Epithelial cell of proximal tubule (primary cell): ENCODE measurements around the gene TNFRSF14. TPM values are rescaled to one million over a fixed set of nuclear protein-coding genes. Genes with fewer than 3 reads are reported as not detected.

Experiments used
- DNase-seq: peaks from one replicate; pipeline ENCODE4 v3.0.0-alpha.2; 2011; ENCODE audit warnings: low read depth
- H3K4me3 ChIP-seq: 2 replicates; pipeline ENCODE4 v1.5.1; 2011; ENCODE audit warnings: low read depth, mild to moderate bottlenecking, low read length
- CTCF ChIP-seq: conservative IDR thresholded peaks from 2 replicates; pipeline ENCODE4 v1.5.1; 2012; ENCODE audit warnings: low read depth, mild to moderate bottlenecking, low read length
- total RNA-seq: library from RNA; depleted of rRNA; stranded (reverse); fragments of >200 nt; gene quantifications from 2 replicates; pipeline ENCODE4 v1.2.3, GENCODE V29; 2015

TNFRSF14 gene
- total RNA-seq, 1 donor from 2014 or later: 5.8 TPM

DNA sequence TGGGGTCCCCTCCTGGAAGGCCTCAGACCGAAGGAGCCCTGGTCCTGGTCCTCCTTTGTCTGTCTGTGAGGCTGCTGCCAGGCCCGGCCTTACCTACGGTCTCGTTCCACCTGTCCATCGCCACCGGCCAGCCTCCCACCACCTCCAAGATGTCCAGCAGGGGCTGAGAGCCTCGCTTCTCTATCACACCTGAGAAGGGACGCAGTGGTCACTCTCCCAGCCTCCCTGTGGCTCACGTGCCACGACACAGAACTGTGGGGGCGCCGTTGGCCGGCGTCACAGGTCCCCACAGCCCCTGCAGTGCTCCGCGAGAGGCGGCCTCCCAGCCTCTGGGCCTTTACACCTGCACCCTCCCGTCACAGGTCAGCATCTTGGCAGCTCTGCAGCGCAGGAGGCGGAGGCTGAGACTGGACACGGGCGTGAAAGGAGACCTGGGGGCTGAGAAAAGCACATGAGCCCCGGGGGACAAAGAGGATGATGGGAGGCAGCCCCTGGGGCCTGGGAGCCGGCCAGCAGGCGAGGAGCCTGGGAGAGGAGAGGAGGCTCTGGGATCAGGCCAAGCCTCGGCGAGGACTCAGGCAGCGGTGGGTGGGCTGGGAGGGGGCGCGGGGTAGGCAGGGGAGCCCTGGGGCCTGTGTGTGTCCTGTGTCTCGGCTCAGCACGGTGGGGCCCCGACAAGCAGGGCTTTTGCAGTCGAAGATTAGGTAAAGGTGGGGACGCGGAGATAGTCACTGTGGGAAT lies 50.9 kb downstream of the TNFRSF14 start:
- no peak for TF ChIP-seq CTCF
- no peak overlapping the region for H3K4me3 ChIP-seq
- DNase-seq: no peak

DNA sequence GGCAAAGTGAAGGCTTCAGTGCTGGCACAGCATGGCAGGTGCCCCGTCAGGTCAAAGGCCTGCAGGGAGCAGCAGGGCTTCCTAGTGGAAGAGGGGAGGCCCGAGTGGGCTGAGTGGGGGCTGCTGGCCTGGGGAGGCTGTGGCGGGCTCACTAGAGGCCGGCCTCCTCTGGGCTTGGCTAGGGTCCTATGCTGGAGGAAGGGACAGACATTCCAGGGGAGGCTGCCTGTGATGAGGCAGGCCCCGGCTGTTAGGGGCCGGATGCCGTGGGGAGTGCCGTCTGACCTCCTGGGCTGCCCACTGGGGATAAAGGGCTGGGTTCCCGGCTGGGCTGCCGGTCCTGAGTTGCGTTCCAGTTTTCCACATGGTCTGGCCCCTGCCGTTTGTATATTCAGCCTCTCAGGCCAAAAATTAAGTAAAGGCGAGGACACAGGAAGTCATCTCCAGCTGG lies 51.5 kb downstream of the TNFRSF14 start:
- no peak overlapping the region for H3K4me3 ChIP-seq
- DNase-seq: no peak
- no peak for TF ChIP-seq CTCF

GRCh38 chr1:2609319-2610035 lies 53.3 kb downstream of the TNFRSF14 start:
- no peak for DNase-seq
- H3K4me3 ChIP-seq: no peak overlapping the region
- no peak for TF ChIP-seq CTCF

- peak overlapping the region; percentile 36 for H3K4me3 ChIP-seq
- no peak for DNase-seq
- no peak for TF ChIP-seq CTCF
Measured at GRCh38 chr1:2610036-2610959, 54.1 kb downstream of the TNFRSF14 start.

DNA sequence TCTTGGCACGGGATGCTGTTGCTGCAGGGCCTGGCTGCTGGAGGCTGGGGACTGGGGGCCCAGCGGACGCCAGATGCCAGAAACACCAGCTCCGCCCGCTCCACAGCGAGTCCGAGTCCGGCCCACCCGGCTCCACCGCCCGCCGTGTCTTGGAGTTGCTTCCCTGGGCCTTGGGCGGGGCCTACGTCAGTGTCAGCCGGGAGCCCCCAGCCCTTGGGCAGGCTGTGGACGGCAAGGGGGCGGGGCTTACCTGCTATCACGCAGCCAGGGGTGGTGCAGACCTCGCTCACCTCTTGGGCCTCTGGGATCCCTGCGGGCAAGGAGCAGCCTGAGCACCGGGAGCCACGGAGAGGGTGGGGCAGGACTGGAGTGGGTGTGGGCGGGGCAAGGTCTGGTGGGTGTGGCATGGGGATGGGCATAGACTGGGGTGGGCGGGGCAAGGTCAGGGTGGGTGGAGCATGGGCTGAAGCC lies 54.9 kb downstream of the TNFRSF14 start:
- no peak for DNase-seq
- peak overlapping the region; percentile 36 for H3K4me3 ChIP-seq
- no peak for TF ChIP-seq CTCF

GRCh38 chr1:2611621-2612437 lies 55.7 kb downstream of the TNFRSF14 start:
- TF ChIP-seq CTCF: no peak
- no peak overlapping the region for H3K4me3 ChIP-seq
- DNase-seq: no peak
